ENCODE data around the gene SHC1. TPM values are rescaled to one million over a fixed set of nuclear protein-coding genes. Genes with fewer than 3 reads are reported as not detected.

Gene SHC1
- total and polyA plus RNA-seq, 2 donors: 61.2 to 110 TPM

DNA sequence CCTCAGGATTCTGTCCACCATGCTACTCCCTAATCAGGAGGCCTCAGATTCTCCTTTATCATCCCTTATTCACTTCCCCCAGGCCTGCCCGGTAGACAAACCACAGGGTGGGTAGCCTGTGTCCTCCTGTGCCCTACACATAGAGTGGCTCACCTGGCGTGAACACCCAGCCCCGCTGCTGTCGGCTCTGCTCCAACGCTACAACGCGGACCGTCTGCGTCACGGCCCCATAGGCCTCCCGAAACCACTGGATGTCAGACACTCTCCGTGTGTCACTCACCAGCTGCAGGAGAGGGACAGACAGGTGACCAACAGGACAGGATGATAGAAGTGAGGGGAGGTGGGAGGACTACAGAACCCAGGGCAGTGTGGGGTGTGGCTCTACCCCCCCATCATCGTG lies 44.3 kb downstream of the SHC1 start:
- DNase-seq (ENCODE audit: extremely low spot score): no peak
- H3K4me1 ChIP-seq (ENCODE audit: insufficient read depth): no peaks in the 10 kb centered on the region
- H3K27ac ChIP-seq (ENCODE audit: low read depth): no peak overlapping the region
- no peak overlapping the region for H3K4me3 ChIP-seq (ENCODE audit: low read depth, low read length)
- WGBS: 90% methylated on average over 13 of the region's 13 CpGs
- H3K36me3 ChIP-seq (ENCODE audit: insufficient read depth): peaks cover 2% of the 10 kb centered on the region

- DNase-seq (ENCODE audit: extremely low spot score): no peak
- 93% methylated on average over 3 of the region's 3 CpGs for WGBS
- H3K36me3 ChIP-seq (ENCODE audit: insufficient read depth): peaks cover 2% of the 10 kb centered on the region
- H3K27ac ChIP-seq (ENCODE audit: low read depth): no peak overlapping the region
- no peak overlapping the region for H3K4me3 ChIP-seq (ENCODE audit: low read depth, low read length)
- H3K4me1 ChIP-seq (ENCODE audit: insufficient read depth): no peaks in the 10 kb centered on the region
Measured at GRCh38 chr1:154925335-154926170, 45.0 kb downstream of the SHC1 start.

DNA sequence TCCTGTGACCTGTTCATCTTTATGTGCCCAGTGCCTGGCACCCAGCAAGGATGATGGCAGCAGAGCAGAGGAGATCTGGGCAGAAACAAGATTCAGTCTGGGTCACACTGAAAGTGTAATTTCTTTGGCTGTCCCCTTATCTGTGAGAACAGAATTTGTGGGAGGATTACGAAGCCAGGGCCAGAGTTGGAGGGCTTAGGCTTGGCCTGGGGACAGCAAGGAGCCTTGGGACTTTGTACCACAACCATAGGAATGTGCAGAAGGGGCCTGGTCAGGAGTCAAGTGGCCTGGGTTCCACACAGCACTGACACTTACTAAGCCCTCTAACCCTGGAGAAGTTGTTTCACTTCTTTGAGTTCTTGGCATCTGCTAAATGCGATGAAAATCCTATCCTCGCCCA lies 46.9 kb downstream of the SHC1 start:
- WGBS: 89% methylated on average over 3 of the region's 3 CpGs
- DNase-seq (ENCODE audit: extremely low spot score): no peak
- Histone ChIP-seq H3K4me3 (ENCODE audit: low read depth, low read length) (no peak overlapping the region), H3K27ac (ENCODE audit: low read depth) (no peak overlapping the region), H3K36me3 (ENCODE audit: insufficient read depth) (peaks cover 2% of the 10 kb centered on the region), H3K4me1 (ENCODE audit: insufficient read depth) (no peaks in the 10 kb centered on the region)

- H3K4me1 ChIP-seq (ENCODE audit: insufficient read depth): no peaks in the 10 kb centered on the region
- H3K4me3 ChIP-seq (ENCODE audit: low read depth, low read length): no peak overlapping the region
- H3K36me3 ChIP-seq (ENCODE audit: insufficient read depth): no peaks in the 10 kb centered on the region
- H3K27ac ChIP-seq (ENCODE audit: low read depth): no peak overlapping the region
- DNase-seq (ENCODE audit: extremely low spot score): no peak
- WGBS: 89% methylated on average over 3 of the region's 3 CpGs
Measured at GRCh38 chr1:154913273-154913672, 57.3 kb downstream of the SHC1 start.

DNA sequence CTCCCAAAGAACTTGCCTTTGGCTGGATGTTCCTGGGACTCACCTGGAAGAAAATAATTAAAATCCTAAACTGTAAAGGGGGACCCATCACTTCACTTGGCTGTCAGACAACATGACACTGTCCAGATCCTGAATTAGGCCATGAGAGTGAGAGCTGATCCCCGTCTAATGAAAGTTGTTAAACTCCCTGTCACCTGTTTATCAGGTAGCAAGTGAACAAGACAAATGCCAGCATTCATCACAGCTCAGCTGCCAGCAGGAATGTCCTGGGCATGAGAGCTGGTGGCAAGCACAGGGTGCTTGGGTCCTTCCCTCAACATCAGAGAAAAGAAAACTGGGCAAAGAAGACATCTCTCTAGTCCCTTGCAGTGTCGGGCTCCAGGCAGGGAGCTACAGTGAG lies 57.8 kb downstream of the SHC1 start:
- no peak for DNase-seq (ENCODE audit: extremely low spot score)
- no peak overlapping the region for H3K27ac ChIP-seq (ENCODE audit: low read depth)
- WGBS: 80% methylated on average over 2 of the region's 2 CpGs

More for the DNA sequence above, 57.8 kb downstream of the SHC1 start:
- Histone ChIP-seq H3K36me3 (ENCODE audit: insufficient read depth) (no peaks in the 10 kb centered on the region), H3K4me3 (ENCODE audit: low read depth, low read length) (no peak overlapping the region), H3K4me1 (ENCODE audit: insufficient read depth) (no peaks in the 10 kb centered on the region)

Small RNA genes within 50 kb of the gene (small RNA-seq; reads per million reads assigned to genes)
- gene MIR4258 (not detected), gene RF00017 (not detected)

Other genes with a start within 250 kb of the SHC1 start
- 16.6 TPM for gene KCNN3, start 100.5 kb downstream of the SHC1 start, total RNA-seq
- 1.5 TPM for gene KCNN3, start 100.5 kb downstream of the SHC1 start, polyA plus RNA-seq
- 6.8 TPM for gene PMVK, start 34.0 kb downstream of the SHC1 start, total RNA-seq
- gene PMVK, start 34.0 kb downstream of the SHC1 start, polyA plus RNA-seq: 47.1 TPM
- 74.0 TPM for gene PBXIP1, start 14.6 kb downstream of the SHC1 start, total RNA-seq
- gene PBXIP1, start 14.6 kb downstream of the SHC1 start, polyA plus RNA-seq: 206 TPM
- gene PYGO2, start 9.0 kb downstream of the SHC1 start, total RNA-seq: 10.8 TPM
- gene PYGO2, start 9.0 kb downstream of the SHC1 start, polyA plus RNA-seq: 29.2 TPM
- 38.4 TPM for gene CKS1B, start 3.9 kb upstream of the SHC1 start, total RNA-seq
- gene CKS1B, start 3.9 kb upstream of the SHC1 start, polyA plus RNA-seq: 54.9 TPM
- 10.5 TPM for gene FLAD1, start 12.6 kb upstream of the SHC1 start, total RNA-seq
- gene FLAD1, start 12.6 kb upstream of the SHC1 start, polyA plus RNA-seq: 27.9 TPM
- not detected for gene LENEP, start 22.8 kb upstream of the SHC1 start, total RNA-seq
- not detected for gene LENEP, start 22.8 kb upstream of the SHC1 start, polyA plus RNA-seq
- 14.7 TPM for gene ZBTB7B, start 32.1 kb upstream of the SHC1 start, total RNA-seq
- gene ZBTB7B, start 32.1 kb upstream of the SHC1 start, polyA plus RNA-seq: 52.0 TPM
- 0.53 TPM for gene DCST2, start 63.0 kb upstream of the SHC1 start, total RNA-seq
- gene DCST2, start 63.0 kb upstream of the SHC1 start, polyA plus RNA-seq: 1.2 TPM
- not detected for gene DCST1, start 63.1 kb upstream of the SHC1 start, total RNA-seq
- not detected for gene DCST1, start 63.1 kb upstream of the SHC1 start, polyA plus RNA-seq
- 38.3 TPM for gene ADAM15, start 80.6 kb upstream of the SHC1 start, total RNA-seq
- 118 TPM for gene ADAM15, start 80.6 kb upstream of the SHC1 start, polyA plus RNA-seq
- 7.5 TPM for gene EFNA4, start 93.0 kb upstream of the SHC1 start, total RNA-seq
- 8.1 TPM for gene EFNA4, start 93.0 kb upstream of the SHC1 start, polyA plus RNA-seq
- gene EFNA3, start 108.1 kb upstream of the SHC1 start, total RNA-seq: 1.2 TPM
- gene EFNA3, start 108.1 kb upstream of the SHC1 start, polyA plus RNA-seq: 2.3 TPM
- gene EFNA1, start 157.1 kb upstream of the SHC1 start, total RNA-seq: 31.1 TPM
- 44.6 TPM for gene EFNA1, start 157.1 kb upstream of the SHC1 start, polyA plus RNA-seq
- gene SLC50A1, start 165.1 kb upstream of the SHC1 start, total RNA-seq: 19.5 TPM
- gene SLC50A1, start 165.1 kb upstream of the SHC1 start, polyA plus RNA-seq: 31.7 TPM
- gene DPM3, start 169.8 kb upstream of the SHC1 start, total RNA-seq: 15.8 TPM
- 205 TPM for gene DPM3, start 169.8 kb upstream of the SHC1 start, polyA plus RNA-seq
- gene KRTCAP2, start 202.6 kb upstream of the SHC1 start, total RNA-seq: 53.0 TPM
- 266 TPM for gene KRTCAP2, start 202.6 kb upstream of the SHC1 start, polyA plus RNA-seq
- gene TRIM46, start 203.1 kb upstream of the SHC1 start, total RNA-seq: 0.85 TPM
- 1.1 TPM for gene TRIM46, start 203.1 kb upstream of the SHC1 start, polyA plus RNA-seq
- 57.2 TPM for gene THBS3, start 237.2 kb upstream of the SHC1 start, total RNA-seq
- gene THBS3, start 237.2 kb upstream of the SHC1 start, polyA plus RNA-seq: 24.5 TPM
- gene MTX1, start 237.9 kb upstream of the SHC1 start, total RNA-seq: 13.6 TPM
- 40.2 TPM for gene MTX1, start 237.9 kb upstream of the SHC1 start, polyA plus RNA-seq